Stimulated activated CD4-positive, alpha-beta T cell treated with anti-CD3 and anti-CD28 coated beads, Interleukin-4, amount 100 ng/mL, for 4 hours (primary cell): Measurements from ENCODE around the gene TWF2.

Source experiments
- DNase-seq, 2 experiments: peaks; one replicate each; pipeline ENCODE4 v3.0.0-alpha.2; 2020

TWF2 gene

GRCh38 chr3:52221563-52222318 is 17.2 kb downstream of the TWF2 start:
- DNase-seq: peak in 1 of 2 experiments; percentile 37

- no peak for DNase-seq
Observed at GRCh38 chr3:52221141-52221562, 17.8 kb downstream of the TWF2 start.

GRCh38 chr3:52220380-52221026 is 18.5 kb downstream of the TWF2 start:
- peak; percentile 74 to 89 for DNase-seq

- no peak for DNase-seq
Observed at GRCh38 chr3:52218937-52219650, 19.9 kb downstream of the TWF2 start.

GRCh38 chr3:52218454-52218853 is 20.5 kb downstream of the TWF2 start:
- DNase-seq: no peak

GRCh38 chr3:52218026-52218425 is 20.9 kb downstream of the TWF2 start:
- DNase-seq: no peak

GRCh38 chr3:52217409-52217805 is 21.6 kb downstream of the TWF2 start:
- peak in 1 of 2 experiments; percentile 28 for DNase-seq

GRCh38 chr3:52216585-52217408 is 22.2 kb downstream of the TWF2 start:
- DNase-seq: peak in 1 of 2 experiments; percentile 75

- no peak for DNase-seq
Observed at GRCh38 chr3:52215351-52215750, 23.6 kb downstream of the TWF2 start.

- DNase-seq: no peak
Observed at GRCh38 chr3:52213901-52214300, 25.1 kb downstream of the TWF2 start.

GRCh38 chr3:52213005-52213404 is 26.0 kb downstream of the TWF2 start:
- DNase-seq: no peak

- no peak for DNase-seq
Observed at GRCh38 chr3:52211268-52211891, 27.6 kb downstream of the TWF2 start.

GRCh38 chr3:52210550-52211046 is 28.4 kb downstream of the TWF2 start:
- no peak for DNase-seq

GRCh38 chr3:52210037-52210436 is 28.9 kb downstream of the TWF2 start:
- no peak for DNase-seq

GRCh38 chr3:52208556-52208955 is 30.4 kb downstream of the TWF2 start:
- DNase-seq: no peak

GRCh38 chr3:52205727-52206372 is 33.1 kb downstream of the TWF2 start:
- DNase-seq: no peak

GRCh38 chr3:52204337-52205073 is 34.5 kb downstream of the TWF2 start:
- no peak for DNase-seq

- no peak for DNase-seq
Observed at GRCh38 chr3:52203701-52204100, 35.3 kb downstream of the TWF2 start.

- no peak for DNase-seq
Observed at GRCh38 chr3:52202384-52203077, 36.4 kb downstream of the TWF2 start.

- no peak for DNase-seq
Observed at GRCh38 chr3:52200981-52201679, 37.8 kb downstream of the TWF2 start.
